ENCODE data around the gene PDE3A.

GRCh38 chr12:20629414-20630156 lies 261.2 kb downstream of the PDE3A start:
- TF ChIP-seq CTCF (IDR thresholded peaks at IDR 0.05) (no peak), REST (IDR thresholded peaks at IDR 0.05; ENCODE audit: low read depth, low read length) (no peak)

Measured in SK-N-SH (cell line).